Muscle of back (tissue), 13 donors: Measurements from ENCODE around the gene TPGS2. TPM values are rescaled to one million over a fixed set of nuclear protein-coding genes. Genes with fewer than 3 reads are reported as not detected.
A peak's percentile ranks its signal among the peaks of the same experiment; 100 is the strongest.
"Not testable (repeated sequence)": the region's sequence is repeated elsewhere in the genome, so short reads cannot be mapped to it uniquely, and the experiment has no call there.

Source experiments
- DNase-seq, 3 donors: peaks; one replicate each; pipeline versions ENCODE4 v3.0.0 to v3.0.0-alpha.2; 2013
- long read RNA-seq, 9 donors: transcript quantifications; one replicate each; lab custom pipeline, GENCODE V29; 2026
- polyA plus RNA-seq, 10 donors: library from polyadenylated mRNA; unstranded; fragments of 120-200 nt; gene quantifications; one replicate each; pipeline ENCODE4 v1.2.1, GENCODE V29; 2013; ENCODE audit not compliant: insufficient read length in 10 of 10

TPGS2 gene, protein sequence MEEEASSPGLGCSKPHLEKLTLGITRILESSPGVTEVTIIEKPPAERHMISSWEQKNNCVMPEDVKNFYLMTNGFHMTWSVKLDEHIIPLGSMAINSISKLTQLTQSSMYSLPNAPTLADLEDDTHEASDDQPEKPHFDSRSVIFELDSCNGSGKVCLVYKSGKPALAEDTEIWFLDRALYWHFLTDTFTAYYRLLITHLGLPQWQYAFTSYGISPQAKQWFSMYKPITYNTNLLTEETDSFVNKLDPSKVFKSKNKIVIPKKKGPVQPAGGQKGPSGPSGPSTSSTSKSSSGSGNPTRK
- polyA plus RNA-seq, result 10 to 100 TPM; 40.2 to 63.8 (median 46.5) TPM
- long read RNA-seq, donor 1, full-length matches to known transcripts, result 10 of 10 reads
- long read RNA-seq, donor 1, partial matches to known transcripts, result 0 of 10 reads
- long read RNA-seq, donor 1, other reads (novel, unspliced or antisense), result 0 of 10 reads
- long read RNA-seq, donor 2, full-length matches to known transcripts, result 8 of 14 reads
- long read RNA-seq, donor 2, partial matches to known transcripts, result 6 of 14 reads
- long read RNA-seq, donor 2, other reads (novel, unspliced or antisense), result 0 of 14 reads
- long read RNA-seq, donor 3, full-length matches to known transcripts, result 1 of 1 reads
- long read RNA-seq, donor 3, partial matches to known transcripts, result 0 of 1 reads
- long read RNA-seq, donor 3, other reads (novel, unspliced or antisense), result 0 of 1 reads
- long read RNA-seq, donor 4, full-length matches to known transcripts, result 11 of 11 reads
- long read RNA-seq, donor 4, partial matches to known transcripts, result 0 of 11 reads
- long read RNA-seq, donor 4, other reads (novel, unspliced or antisense), result 0 of 11 reads
- long read RNA-seq, donor 5, full-length matches to known transcripts, result 28 of 36 reads
- long read RNA-seq, donor 5, partial matches to known transcripts, result 8 of 36 reads
- long read RNA-seq, donor 5, other reads (novel, unspliced or antisense), result 0 of 36 reads
- long read RNA-seq, donor 6, full-length matches to known transcripts, result 16 of 16 reads
- long read RNA-seq, donor 6, partial matches to known transcripts, result 0 of 16 reads
- long read RNA-seq, donor 6, other reads (novel, unspliced or antisense), result 0 of 16 reads
- long read RNA-seq, donor 7, full-length matches to known transcripts, result 9 of 9 reads
- long read RNA-seq, donor 7, partial matches to known transcripts, result 0 of 9 reads
- long read RNA-seq, donor 7, other reads (novel, unspliced or antisense), result 0 of 9 reads
- long read RNA-seq, donor 8, full-length matches to known transcripts, result 19 of 19 reads
- long read RNA-seq, donor 8, partial matches to known transcripts, result 0 of 19 reads
- long read RNA-seq, donor 8, other reads (novel, unspliced or antisense), result 0 of 19 reads
- long read RNA-seq, donor 9, full-length matches to known transcripts, result 4 of 4 reads
- long read RNA-seq, donor 9, partial matches to known transcripts, result 0 of 4 reads
- long read RNA-seq, donor 9, other reads (novel, unspliced or antisense), result 0 of 4 reads

- peak; percentile 88 to 97 (median 90) for DNase-seq
These were observed at the start of gene TPGS2, which contains the start of gene KIAA1328 for GRCh38 chr18:36828630-36829361. TPGS2 (minus strand) TSS chr18:36829002; CDS start chr18:36828767, 235 bp downstream. KIAA1328 (plus strand) TSS chr18:36829127; CDS start chr18:36829139, 12 bp downstream.

DNA sequence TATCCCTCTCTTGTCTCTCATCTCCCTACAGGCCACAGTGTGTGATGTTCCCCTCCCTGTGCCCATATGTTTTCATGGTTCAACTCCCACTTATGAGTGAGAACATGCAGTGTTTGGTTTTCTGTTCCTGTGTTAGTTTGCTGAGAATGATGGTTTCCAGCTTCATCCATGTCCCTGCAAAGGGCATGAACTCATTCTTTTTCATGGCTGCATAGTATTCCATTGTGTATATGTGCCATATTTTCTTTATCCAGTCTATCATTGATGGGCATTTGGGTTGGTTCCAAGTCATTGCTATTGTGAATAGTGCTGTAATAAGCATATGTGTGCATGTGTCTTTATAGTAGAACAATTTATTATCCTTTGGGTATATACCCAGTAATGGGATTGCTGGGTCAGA, 45.0 kb upstream of the TPGS2 start:
- not testable (repeated sequence) for DNase-seq

DNA sequence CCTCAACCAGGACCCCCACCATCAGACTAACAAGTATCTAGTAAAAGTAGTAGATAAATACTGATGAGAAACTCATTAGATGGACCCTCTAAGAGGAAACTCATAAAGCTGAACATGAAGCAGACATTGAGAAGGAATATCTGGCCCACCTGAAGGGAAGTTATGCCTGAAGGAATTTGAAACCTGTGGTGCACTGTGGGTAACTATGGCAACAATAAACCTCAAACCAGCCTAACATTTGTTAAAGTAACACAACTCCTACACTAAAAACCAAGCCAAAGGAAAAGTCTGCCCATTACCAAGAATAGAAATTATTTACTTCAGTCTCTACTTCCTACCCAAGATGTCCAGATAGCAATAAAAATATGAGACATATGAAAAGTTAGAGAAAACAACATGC, 43.5 kb upstream of the TPGS2 start:
- no peak for DNase-seq

DNA sequence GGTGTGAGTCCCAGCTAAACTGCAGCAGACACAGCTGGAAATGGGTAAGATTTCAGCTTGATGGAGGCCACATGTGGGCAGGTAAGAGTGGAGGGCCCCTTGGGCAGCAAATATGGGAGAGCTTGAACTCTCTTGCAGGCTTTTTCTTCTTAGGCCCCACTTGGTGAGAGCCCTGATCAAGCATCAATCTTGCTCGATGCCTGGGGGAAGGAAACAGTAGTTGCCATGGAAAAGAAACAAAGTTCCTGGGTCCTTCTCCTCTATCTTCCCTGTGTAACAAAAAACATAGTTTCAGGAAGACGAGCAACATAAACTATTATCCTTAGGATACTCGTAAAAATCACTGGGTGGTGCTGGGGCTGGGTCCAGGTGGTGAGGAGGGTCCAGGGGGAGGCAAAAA, 43.0 kb upstream of the TPGS2 start:
- no peak for DNase-seq

- DNase-seq, result no peak
These were observed 38.3 kb upstream of the TPGS2 start for GRCh38 chr18:36867056-36867455.

DNA sequence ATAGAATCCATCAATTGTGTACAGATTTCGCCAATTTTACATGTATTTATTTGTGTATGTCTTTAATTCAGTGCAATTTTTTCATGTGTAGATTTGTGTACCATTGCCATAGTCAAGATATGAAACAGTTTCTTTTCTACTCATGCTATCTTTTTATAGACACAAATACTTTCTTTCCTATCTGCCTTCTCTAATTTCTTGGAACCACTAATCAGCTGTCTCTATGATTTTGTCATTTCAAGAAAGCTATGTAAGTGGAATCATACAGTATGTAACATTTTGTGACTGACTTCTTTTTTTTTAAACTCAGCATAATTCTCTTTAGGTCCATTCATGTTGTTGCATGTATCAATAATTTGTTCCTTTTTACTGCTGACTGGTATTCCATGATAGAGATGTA, 33.4 kb upstream of the TPGS2 start:
- no peak for DNase-seq

GRCh38 chr18:36856815-36857214, 28.0 kb upstream of the TPGS2 start:
- no peak for DNase-seq

- no peak for DNase-seq
These were observed 22.4 kb upstream of the TPGS2 start for GRCh38 chr18:36851202-36851590.

GRCh38 chr18:36850527-36851201, 21.9 kb upstream of the TPGS2 start:
- DNase-seq, result peak in 1 of 3 donors; percentile 73

DNA sequence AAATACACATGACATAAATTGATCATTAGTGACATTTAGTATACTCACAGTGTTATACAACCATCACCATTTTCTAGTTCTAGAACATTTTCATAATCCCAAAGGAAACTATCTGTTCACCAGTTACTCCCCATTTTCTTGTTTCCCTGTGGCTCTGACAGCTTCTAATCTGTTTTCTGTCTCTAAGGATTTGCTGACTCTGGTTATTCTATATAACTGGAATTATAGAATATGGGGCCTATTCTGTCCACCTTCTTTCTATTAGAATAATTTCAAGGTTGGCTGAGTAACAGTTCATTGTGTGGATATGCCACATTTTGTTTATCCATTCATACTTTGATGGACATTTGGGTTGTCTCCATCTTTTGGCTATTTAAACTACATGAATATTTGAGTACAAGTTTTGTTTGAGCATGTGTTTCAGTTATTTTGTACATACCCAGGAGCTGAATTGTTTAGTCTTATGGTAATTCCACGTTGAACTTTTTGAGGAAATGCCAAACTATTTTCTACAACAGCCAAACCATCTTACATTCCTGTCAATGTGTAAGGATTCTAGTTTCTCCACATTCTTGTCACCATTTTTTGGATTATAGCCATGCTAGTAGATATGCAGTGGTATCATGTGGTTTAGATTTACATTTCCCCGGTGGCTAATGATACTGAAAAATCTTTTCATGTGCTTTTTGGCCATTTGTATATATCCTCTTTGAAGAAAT, 20.6 kb upstream of the TPGS2 start:
- peak in 1 of 3 donors; percentile 75 for DNase-seq

GRCh38 chr18:36848609-36849008, 19.8 kb upstream of the TPGS2 start:
- DNase-seq, result no peak

DNA sequence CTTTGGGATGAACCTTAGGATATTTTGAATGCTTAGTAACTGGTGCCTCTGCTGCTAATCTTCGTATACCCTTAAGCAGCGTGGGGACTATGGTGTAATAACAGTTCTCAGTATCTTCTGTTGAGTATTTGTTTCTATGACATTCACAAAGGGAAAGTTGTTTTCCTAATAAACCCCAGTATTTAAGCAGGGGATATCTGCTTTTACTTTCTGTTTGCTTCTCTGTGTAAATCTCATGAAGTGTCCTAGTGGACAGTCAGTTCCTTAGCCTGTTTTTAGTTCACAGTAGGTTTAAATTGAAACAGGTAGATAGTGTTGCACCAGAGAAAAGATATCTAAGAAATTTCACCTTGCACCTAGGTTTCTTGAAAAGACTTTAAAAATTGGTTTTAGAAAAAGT, 15.0 kb upstream of the TPGS2 start:
- no peak for DNase-seq

GRCh38 chr18:36843199-36843598, 14.4 kb upstream of the TPGS2 start:
- DNase-seq, result no peak

- DNase-seq, result no peak
These were observed 11.0 kb upstream of the TPGS2 start for GRCh38 chr18:36839835-36840234.

GRCh38 chr18:36835927-36836326, 7.1 kb upstream of the TPGS2 start:
- DNase-seq, result no peak

DNA sequence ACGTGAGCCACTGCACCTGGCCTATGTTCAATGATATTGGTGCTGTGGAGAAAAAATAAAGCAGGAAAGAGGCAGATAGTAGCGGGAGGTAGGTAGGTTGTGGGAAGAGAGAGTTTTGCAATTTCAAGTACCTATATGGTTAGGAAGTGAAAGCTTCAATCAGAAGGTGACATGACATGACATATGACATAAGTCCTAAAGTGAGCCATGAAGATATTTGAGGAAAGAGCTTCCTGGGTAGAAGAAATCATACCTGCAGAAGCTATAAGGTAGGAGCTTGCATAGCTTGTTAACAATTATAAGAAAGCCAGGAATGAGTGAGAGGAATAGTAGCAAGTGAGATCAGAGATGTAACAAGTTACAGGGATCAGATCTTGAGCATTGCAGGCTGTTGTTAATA, 4.3 kb upstream of the TPGS2 start:
- DNase-seq, result no peak

DNA sequence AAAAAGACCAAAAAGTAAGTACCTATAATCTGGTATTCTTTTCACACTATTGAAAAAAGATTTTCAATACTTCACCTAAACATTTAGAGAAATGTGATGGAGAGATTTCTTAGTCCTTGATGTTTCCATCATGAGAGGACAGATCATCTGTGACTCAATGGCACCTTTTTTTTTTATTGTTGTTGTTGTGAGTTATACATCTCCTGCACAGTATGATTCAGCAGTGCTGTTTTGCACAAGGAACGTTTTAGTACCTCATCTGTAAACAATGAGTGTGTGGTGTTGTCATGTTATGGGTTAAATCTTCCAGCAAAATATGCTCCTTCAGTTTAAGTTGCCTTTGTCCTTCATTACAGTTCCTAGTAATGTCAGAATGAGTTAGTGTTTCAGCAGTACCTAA, 2.3 kb upstream of the TPGS2 start:
- DNase-seq, result no peak

DNA sequence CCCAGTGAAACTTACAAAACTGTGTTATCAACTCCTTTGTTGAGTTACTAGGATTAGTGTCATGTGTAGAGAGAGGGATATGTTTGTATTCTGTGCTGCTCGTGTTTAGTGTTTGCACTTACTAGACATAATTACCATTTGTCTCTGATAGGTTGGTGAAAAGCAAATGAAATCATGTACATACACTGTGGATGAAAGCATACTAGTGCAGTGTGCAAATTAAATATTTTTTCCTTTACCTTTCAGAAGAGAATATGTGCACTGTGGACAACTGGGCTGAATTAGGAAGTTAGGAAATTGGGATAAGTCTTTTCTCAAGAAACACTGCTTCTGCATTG, 1.3 kb upstream of the TPGS2 start:
- DNase-seq, result no peak

- peak in 1 of 3 donors; percentile 16 for DNase-seq
These were observed 758 bp upstream of the TPGS2 start for GRCh38 chr18:36829362-36830157.
